Hematopoietic multipotent progenitor cell (in vitro differentiated cells): ENCODE results near the gene H2BK1. TPM values are rescaled to one million over a fixed set of nuclear protein-coding genes. Genes with fewer than 3 reads are reported as not detected.

Source experiments
- DNase-seq, 3 donors: peaks; one replicate each; pipeline ENCODE4 v3.0.0-alpha.2; 2011 to 2015; ENCODE audit warnings: low read depth in 2 of 3, low spot score in 2 of 3
- total RNA-seq: library from RNA; depleted of rRNA; stranded (reverse); fragments of >200 nt; gene quantifications from one replicate; pipeline ENCODE4 v1.2.3, GENCODE V29; 2012

H2BK1 gene
- total RNA-seq, 1 donor = not detected

- DNase-seq = no peak
Observed at GRCh38 chr7:151207804-151208203, 2.5 kb downstream of the H2BK1 start.

GRCh38 chr7:151207315-151207714 is 3.0 kb downstream of the H2BK1 start:
- no peak for DNase-seq

GRCh38 chr7:151206914-151207313 is 3.4 kb downstream of the H2BK1 start:
- DNase-seq = peak; percentile 22 to 95 (median 85)

GRCh38 chr7:151205730-151206129 is 4.6 kb downstream of the H2BK1 start:
- DNase-seq = peak in 1 of 3 donors; percentile 42

GRCh38 chr7:151204383-151205032 is 5.8 kb downstream of the H2BK1 start:
- no peak for DNase-seq

GRCh38 chr7:151202836-151203235 is 7.5 kb downstream of the H2BK1 start:
- DNase-seq = no peak

- no peak for DNase-seq
Observed at GRCh38 chr7:151201751-151202150, 8.5 kb downstream of the H2BK1 start.

- DNase-seq = no peak
Observed at GRCh38 chr7:151201344-151201743, 8.9 kb downstream of the H2BK1 start.

- DNase-seq = no peak
Observed at GRCh38 chr7:151198945-151199848, 11.1 kb downstream of the H2BK1 start.

GRCh38 chr7:151197932-151198331 is 12.4 kb downstream of the H2BK1 start:
- DNase-seq = no peak

GRCh38 chr7:151195616-151196450 is 14.5 kb downstream of the H2BK1 start:
- no peak for DNase-seq

- DNase-seq = no peak
Observed at GRCh38 chr7:151194188-151194587, 16.1 kb downstream of the H2BK1 start.

- DNase-seq = no peak
Observed at GRCh38 chr7:151193203-151193978, 16.9 kb downstream of the H2BK1 start.

GRCh38 chr7:151192002-151192539 is 18.2 kb downstream of the H2BK1 start:
- DNase-seq = no peak

- DNase-seq = no peak
Observed at GRCh38 chr7:151191544-151191943, 18.7 kb downstream of the H2BK1 start.

GRCh38 chr7:151189038-151189437 is 21.2 kb downstream of the H2BK1 start:
- no peak for DNase-seq

GRCh38 chr7:151188252-151188542 is 22.1 kb downstream of the H2BK1 start:
- DNase-seq = no peak

GRCh38 chr7:151187409-151188251 is 22.7 kb downstream of the H2BK1 start:
- DNase-seq = no peak

GRCh38 chr7:151186640-151187408 is 23.5 kb downstream of the H2BK1 start, which contains the start of gene ASB10:
Gene ASB10 (minus strand): TSS chr7:151187250. CDS start chr7:151187130, 120 bp downstream.
- no peak for DNase-seq
